Endothelial cell of umbilical vein (primary cell): ENCODE measurements around the gene UBTD2. TPM values are rescaled to one million over a fixed set of nuclear protein-coding genes. Genes with fewer than 3 reads are reported as not detected.

Experiments used
- BruUV-seq: library from RNA; stranded (reverse); fragments of 400-500 nt; replicated peaks from 2 replicates; lab custom pipeline; 2021; lab: Mats Ljungman, UMichigan
- CTCF ChIA-PET: fragments of 300-600, 350-600 bp; sonication (Branson Sonifier 250); formaldehyde crosslinking; loops from one replicate; lab custom pipeline; 2021; ENCODE audit warnings: antibody characterized with exemption, inconsistent platforms; lab: Charles Lee
- POLR2A ChIA-PET: fragments of 300-600, 350-600 bp; sonication (Branson Sonifier 250); formaldehyde crosslinking; loops from one replicate; lab custom pipeline; 2021; ENCODE audit warnings: antibody characterized with exemption, inconsistent platforms; lab: Charles Lee
- DNase-seq: peaks from one replicate; pipeline ENCODE4 v3.0.0-alpha.2; 2011; ENCODE audit warnings: low read depth, low spot score
- FAIRE-seq: peaks from 2 replicates; lab custom pipeline; 2011; peaks lifted over from hg19 to GRCh38; lab: Jason Lieb, UNC
- H2AFZ ChIP-seq: 2 replicates; pipeline ENCODE4 v1.6.0; 2012; ENCODE audit warnings: low read depth, low read length, control low read depth, inconsistent platforms
- H3K27ac ChIP-seq: 2 replicates; pipeline ENCODE4 v1.5.1; 2011; ENCODE audit warnings: low read depth, mild to moderate bottlenecking, control low read depth, low read length, moderate library complexity; ENCODE audit not compliant: insufficient read depth
- H3K27me3 ChIP-seq, 2 experiments: 2 replicates each; pipeline versions ENCODE4 v1.6.0 to v1.6.1; 2011; ENCODE audit warnings: low read length in 2 of 2, mixed read lengths in 1 of 2; ENCODE audit not compliant: control insufficient read depth in 2 of 2, insufficient read depth in 2 of 2
- H3K36me3 ChIP-seq, 2 experiments: 2 replicates in 1 of 2; 3 replicates in 1 of 2; pipeline ENCODE4 v1.5.1; 2011; ENCODE audit warnings: low read length in 2 of 2, mild to moderate bottlenecking in 1 of 2, moderate library complexity in 1 of 2; ENCODE audit not compliant: control insufficient read depth in 2 of 2, insufficient read depth in 2 of 2; ENCODE audit errors: extremely low read depth in 1 of 2
- H3K4me1 ChIP-seq: 3 replicates; pipeline ENCODE4 v1.5.1; 2011; ENCODE audit warnings: mild to moderate bottlenecking, low read length; ENCODE audit not compliant: control insufficient read depth, insufficient read depth; ENCODE audit errors: extremely low read depth
- H3K4me2 ChIP-seq: 2 replicates; pipeline ENCODE4 v1.6.1; 2011; ENCODE audit warnings: low read length, control low read depth, mixed read lengths; ENCODE audit not compliant: insufficient read depth
- H3K4me3 ChIP-seq, 3 experiments: fragments of 200-600 bp in 1 of 3; sonication (generic), shearing (Covaris generic) in 1 of 3; replicated peaks in 1 of 3; 2 replicates each; pipeline ENCODE4 v1.5.1; 2011 to 2016; ENCODE audit warnings: control low read depth in 3 of 3, low read length in 3 of 3, mild to moderate bottlenecking in 2 of 3, inconsistent platforms in 1 of 3, low read depth in 1 of 3, moderate library complexity in 1 of 3; ENCODE audit not compliant: insufficient read depth in 1 of 3
- H3K79me2 ChIP-seq: 2 replicates; pipeline ENCODE4 v1.6.0; 2012; ENCODE audit warnings: low read length, inconsistent platforms; ENCODE audit not compliant: control insufficient read depth, insufficient read depth
- H3K9ac ChIP-seq: replicated peaks from 2 replicates; pipeline ENCODE3; 2011; ENCODE audit warnings: low read length, control low read depth; ENCODE audit not compliant: insufficient read depth; ENCODE audit errors: extremely low read depth
- H3K9me1 ChIP-seq: replicated peaks from 3 replicates; pipeline ENCODE4 v1.6.0; 2011; ENCODE audit warnings: mild to moderate bottlenecking, low read length; ENCODE audit not compliant: control insufficient read depth, insufficient read depth; ENCODE audit errors: extremely low read depth
- H3K9me3 ChIP-seq: replicated peaks from 2 replicates; pipeline ENCODE4 v1.5.1; 2012; ENCODE audit warnings: low read length, inconsistent platforms; ENCODE audit not compliant: control insufficient read depth, insufficient read depth
- H4K20me1 ChIP-seq: replicated peaks from 2 replicates; pipeline ENCODE3; 2011; ENCODE audit warnings: mild to moderate bottlenecking, low read length; ENCODE audit not compliant: control insufficient read depth, insufficient read depth; ENCODE audit errors: extremely low read depth
- EZH2 ChIP-seq: IDR thresholded peaks from 2 replicates; pipeline ENCODE4 v1.6.1; 2012; ENCODE audit warnings: borderline replicate concordance, low read depth, mild to moderate bottlenecking, moderate library complexity, low read length, inconsistent platforms; ENCODE audit not compliant: severe bottlenecking
- FOS ChIP-seq: IDR thresholded peaks from 2 replicates; pipeline ENCODE4 v1.6.1; 2011; ENCODE audit warnings: mild to moderate bottlenecking, low read length, moderate library complexity, borderline replicate concordance; ENCODE audit not compliant: insufficient read depth
- GATA2 ChIP-seq: IDR thresholded peaks from 2 replicates; pipeline ENCODE4 v1.7.0; 2011; ENCODE audit warnings: low read depth, mild to moderate bottlenecking, moderate library complexity, mixed read lengths, low read length; ENCODE audit not compliant: insufficient read length, insufficient read depth
- JUN ChIP-seq: IDR thresholded peaks from 2 replicates; pipeline ENCODE4 v1.6.1; 2011; ENCODE audit warnings: borderline replicate concordance, low read depth; ENCODE audit not compliant: insufficient read length, insufficient read depth
- MYC ChIP-seq: IDR thresholded peaks from one replicate; pipeline ENCODE4 v1.6.1; 2011; ENCODE audit warnings: mild to moderate bottlenecking, low read depth, low read length
- POLR2A ChIP-seq: IDR thresholded peaks from 2 replicates; pipeline ENCODE4 v1.6.1; 2012; ENCODE audit warnings: low read depth, mild to moderate bottlenecking, control low read depth, low read length
- POLR2AphosphoS5 ChIP-seq: IDR thresholded peaks from 2 replicates; pipeline ENCODE4 v1.6.1; 2012; ENCODE audit warnings: low read depth, mild to moderate bottlenecking, control low read depth, low read length, moderate library complexity; ENCODE audit not compliant: insufficient read depth
- dilution Hi-C: fragments of 300-500 bp; cut with MboI; formaldehyde crosslinking; loops from one replicate; pipeline ENCODE4 v1.15.0; 2019; ENCODE audit warnings: low sequenced_read_pairs; ENCODE audit not compliant: extremely low pct_ligation_motif_present
- intact Hi-C: fragments of 100-400 bp; cut with micrococcal nuclease; formaldehyde crosslinking; loops from one replicate; pipeline ENCODE4 v1.10.0; 2022
- polyA plus RNA-seq, 4 experiments: library from polyadenylated mRNA; depleted of rRNA in 3 of 4; stranded (reverse) in 3 of 4; unstranded in 1 of 4; fragments of >200 nt; gene quantifications; 2 replicates each; pipeline versions ENCODE4 v1.2.1 to v1.2.3, GENCODE V29; 2011 to 2012; ENCODE audit warnings: missing spikeins in 1 of 4
- total RNA-seq: library from RNA; stranded (reverse); gene quantifications from 2 replicates; pipeline ENCODE4 v1.2.3, GENCODE V29; 2021
- TF ChIP-seq, protein P1 (sequence below): IDR thresholded peaks from 2 replicates; pipeline ENCODE4 v1.6.1; 2011; ENCODE audit not compliant: insufficient read depth, insufficient read length
- TF ChIP-seq, protein P2 (sequence below), 2 donors: IDR thresholded peaks; 1 replicate in 1 of 2; 2 replicates in 1 of 2; pipeline ENCODE4 v1.5.1; 2011; ENCODE audit warnings: low read length in 2 of 2, mild to moderate bottlenecking in 2 of 2, moderate library complexity in 2 of 2, control low read depth in 1 of 2, inconsistent platforms in 1 of 2, low read depth in 1 of 2; ENCODE audit not compliant: insufficient read depth in 1 of 2; ENCODE audit errors: extremely low read depth in 1 of 2

The UBTD2 gene
- total and polyA plus RNA-seq, 2 donors (not counting 3 experiments of a cell fraction or from before 2014, with no cell fraction given) = 10.1 to 22.6 TPM

DNA sequence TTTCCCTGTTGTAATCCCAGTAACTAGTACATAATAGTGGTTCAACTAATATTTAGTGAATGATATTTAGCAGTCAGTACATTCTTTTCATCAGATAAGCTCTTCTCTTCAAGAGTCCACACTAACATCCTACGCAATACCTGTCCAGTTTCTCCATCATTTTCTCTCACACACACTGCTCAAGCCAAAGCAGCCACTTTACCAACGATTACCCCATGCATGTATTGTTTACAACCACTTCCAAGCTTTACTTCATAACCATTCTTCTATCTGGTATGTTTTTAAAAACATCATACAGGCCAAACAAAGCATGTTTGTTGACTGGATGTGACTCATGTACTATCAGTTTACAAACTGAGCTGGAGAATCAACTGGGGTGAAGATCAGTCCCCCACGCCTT is 7.3 kb downstream of the UBTD2 start:
- no peak for FAIRE-seq
- H2AFZ ChIP-seq = no peak overlapping the region
- BruUV-seq = no TSS peak
- intact Hi-C loops (no loop called here), dilution Hi-C loops (no loop called here)
- H4K20me1 ChIP-seq = peaks cover 15% of the 10 kb centered on the region
- TF ChIP-seq MYC (no peak), POLR2AphosphoS5 (no peak), FOS (no peak), POLR2A (no peak), EZH2 (no peak), GATA2 (no peak), JUN (no peak)
- TF ChIP-seq, protein P1, sequence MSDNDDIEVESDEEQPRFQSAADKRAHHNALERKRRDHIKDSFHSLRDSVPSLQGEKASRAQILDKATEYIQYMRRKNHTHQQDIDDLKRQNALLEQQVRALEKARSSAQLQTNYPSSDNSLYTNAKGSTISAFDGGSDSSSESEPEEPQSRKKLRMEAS = no peak
- TF ChIP-seq, protein P2, sequence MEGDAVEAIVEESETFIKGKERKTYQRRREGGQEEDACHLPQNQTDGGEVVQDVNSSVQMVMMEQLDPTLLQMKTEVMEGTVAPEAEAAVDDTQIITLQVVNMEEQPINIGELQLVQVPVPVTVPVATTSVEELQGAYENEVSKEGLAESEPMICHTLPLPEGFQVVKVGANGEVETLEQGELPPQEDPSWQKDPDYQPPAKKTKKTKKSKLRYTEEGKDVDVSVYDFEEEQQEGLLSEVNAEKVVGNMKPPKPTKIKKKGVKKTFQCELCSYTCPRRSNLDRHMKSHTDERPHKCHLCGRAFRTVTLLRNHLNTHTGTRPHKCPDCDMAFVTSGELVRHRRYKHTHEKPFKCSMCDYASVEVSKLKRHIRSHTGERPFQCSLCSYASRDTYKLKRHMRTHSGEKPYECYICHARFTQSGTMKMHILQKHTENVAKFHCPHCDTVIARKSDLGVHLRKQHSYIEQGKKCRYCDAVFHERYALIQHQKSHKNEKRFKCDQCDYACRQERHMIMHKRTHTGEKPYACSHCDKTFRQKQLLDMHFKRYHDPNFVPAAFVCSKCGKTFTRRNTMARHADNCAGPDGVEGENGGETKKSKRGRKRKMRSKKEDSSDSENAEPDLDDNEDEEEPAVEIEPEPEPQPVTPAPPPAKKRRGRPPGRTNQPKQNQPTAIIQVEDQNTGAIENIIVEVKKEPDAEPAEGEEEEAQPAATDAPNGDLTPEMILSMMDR (IDR thresholded peaks at IDR 0.05; ENCODE audit: extremely low read depth in 1 of 2, insufficient read depth in 1 of 2, low read depth in 1 of 2, low read length in 2 of 2) = no peak
- no peak overlapping the region for H3K4me2 ChIP-seq
- no peaks in the 10 kb centered on the region for H3K27me3 ChIP-seq
- ChIA-PET POLR2A (no interaction called here), CTCF (no interaction called here)
- H3K36me3 ChIP-seq = no peaks in the 10 kb centered on the region
- H3K79me2 ChIP-seq = peaks cover 89% of the 10 kb centered on the region
- peaks cover 8% of the 10 kb centered on the region for H3K4me1 ChIP-seq
- H3K9me3 ChIP-seq = no peaks in the 10 kb centered on the region
- H3K4me3 ChIP-seq = no peak overlapping the region
- no peak for DNase-seq
- H3K27ac ChIP-seq = no peak overlapping the region
- no peak overlapping the region for H3K9ac ChIP-seq
- no peaks in the 10 kb centered on the region for H3K9me1 ChIP-seq
